HepG2 (cell line): ENCODE data around the gene PAQR5. TPM values are rescaled to one million over a fixed set of nuclear protein-coding genes. Genes with fewer than 3 reads are reported as not detected.

Experiments used
- ARNT ChIP-seq: fragments of 450-650 bp; IDR thresholded peaks from 2 replicates; pipeline ENCODE4 v1.6.1; 2017
- CENPT ChIP-seq: sonication (generic); formaldehyde crosslinking; IDR thresholded peaks from 2 replicates; pipeline ENCODE4 v1.8.0; 2022; ENCODE audit warnings: low read depth, mild to moderate bottlenecking, moderate library complexity, missing genetic modification reagents
- ESRRA ChIP-seq: sonication (generic); formaldehyde crosslinking; IDR thresholded peaks from 2 replicates; pipeline ENCODE4 v1.5.1; 2020; ENCODE audit warnings: mild to moderate bottlenecking, low read depth, missing genetic modification reagents
- GATAD2A ChIP-seq: IDR thresholded peaks from 2 replicates; pipeline ENCODE4 v1.6.1; 2016
- HIVEP1 ChIP-seq: sonication (generic); formaldehyde crosslinking; IDR thresholded peaks from 2 replicates; pipeline ENCODE4 v1.4.0; 2020; ENCODE audit warnings: mild to moderate bottlenecking, missing genetic modification reagents
- HNRNPUL1 ChIP-seq: fragments of 200-400 bp; formaldehyde crosslinking; IDR thresholded peaks from 2 replicates; pipeline ENCODE4 v1.6.1; 2017; ENCODE audit warnings: low read depth, mild to moderate bottlenecking, low read length, moderate library complexity
- JUN ChIP-seq: sonication (generic); formaldehyde crosslinking; IDR thresholded peaks from 2 replicates; pipeline ENCODE4 v1.4.0; 2020; ENCODE audit warnings: mild to moderate bottlenecking, missing genetic modification reagents
- KLF12 ChIP-seq: sonication (generic); formaldehyde crosslinking; IDR thresholded peaks from 2 replicates; pipeline ENCODE4 v1.4.0; 2020; ENCODE audit warnings: missing genetic modification reagents, borderline replicate concordance
- MBD4 ChIP-seq: IDR thresholded peaks from 2 replicates; pipeline ENCODE4 v1.6.1; 2012; ENCODE audit warnings: low read length, inconsistent platforms, borderline replicate concordance
- MIER3 ChIP-seq: IDR thresholded peaks from 2 replicates; pipeline ENCODE4 v1.6.1; 2016; ENCODE audit warnings: missing compliant biosample characterization, borderline replicate concordance
- RBM22 ChIP-seq: fragments of 200-400 bp; formaldehyde crosslinking; optimal IDR thresholded peaks from 2 replicates; pipeline ENCODE3; 2017; ENCODE audit warnings: mild to moderate bottlenecking, low read length, moderate library complexity
- REXO4 ChIP-seq: sonication (generic); formaldehyde crosslinking; IDR thresholded peaks from 2 replicates; pipeline ENCODE4 v1.8.0; 2022; ENCODE audit warnings: missing genetic modification reagents, mild to moderate bottlenecking, borderline replicate concordance
- RNF2 ChIP-seq: fragments of 450-650 bp; conservative IDR thresholded peaks from 2 replicates; pipeline ENCODE4 v1.6.1; 2016; ENCODE audit warnings: low read depth
- SP4 ChIP-seq: sonication (generic); formaldehyde crosslinking; IDR thresholded peaks from 2 replicates; pipeline ENCODE4 v1.8.1; 2023; ENCODE audit warnings: mild to moderate bottlenecking, missing genetic modification reagents
- SP5 ChIP-seq: IDR thresholded peaks from 2 replicates; pipeline ENCODE4 v1.6.1; 2016; ENCODE audit warnings: low read depth, borderline replicate concordance
- STAG1 ChIP-seq: sonication (generic); formaldehyde crosslinking; IDR thresholded peaks from 2 replicates; pipeline ENCODE4 v1.4.0; 2020; ENCODE audit warnings: missing genetic modification reagents
- SYNCRIP ChIP-seq: fragments of 200-400 bp; formaldehyde crosslinking; IDR thresholded peaks from 2 replicates; pipeline ENCODE4 v1.6.1; 2018; ENCODE audit warnings: mild to moderate bottlenecking, low read depth, low read length; ENCODE audit not compliant: insufficient read depth
- TARDBP ChIP-seq: sonication (generic); formaldehyde crosslinking; IDR thresholded peaks from 2 replicates; pipeline ENCODE4 v1.8.0; 2022; ENCODE audit warnings: mild to moderate bottlenecking, missing genetic modification reagents
- ZFP36 ChIP-seq: fragments of 150-350 bp; IDR thresholded peaks from 2 replicates; pipeline ENCODE4 v1.6.1; 2018; ENCODE audit warnings: borderline replicate concordance, low read length, low read depth; ENCODE audit not compliant: partially characterized antibody
- ZFP37 ChIP-seq: sonication (generic); formaldehyde crosslinking; IDR thresholded peaks from 2 replicates; pipeline ENCODE4 v1.4.0; 2020; ENCODE audit warnings: missing genetic modification reagents, borderline replicate concordance
- ZMYM4 ChIP-seq: sonication (generic); formaldehyde crosslinking; IDR thresholded peaks from 2 replicates; pipeline ENCODE4 v1.8.1; 2023; ENCODE audit warnings: mild to moderate bottlenecking, missing genetic modification reagents
- ZNF256 ChIP-seq: sonication (generic); formaldehyde crosslinking; conservative IDR thresholded peaks from 2 replicates; pipeline ENCODE4 v1.4.0; 2020; ENCODE audit warnings: missing genetic modification reagents
- ZNF274 ChIP-seq: sonication (generic); formaldehyde crosslinking; IDR thresholded peaks from 2 replicates; pipeline ENCODE4 v1.5.1; 2020; ENCODE audit warnings: mild to moderate bottlenecking, missing genetic modification reagents
- ZNF441 ChIP-seq: sonication (generic); formaldehyde crosslinking; IDR thresholded peaks from 2 replicates; pipeline ENCODE4 v1.7.0; 2021; ENCODE audit warnings: missing genetic modification reagents, borderline replicate concordance
- ZNF713 ChIP-seq: sonication (generic); formaldehyde crosslinking; IDR thresholded peaks from 2 replicates; pipeline ENCODE4 v1.4.0; 2020; ENCODE audit warnings: mild to moderate bottlenecking, missing genetic modification reagents
- ZNF747 ChIP-seq: sonication (generic); formaldehyde crosslinking; IDR thresholded peaks from 2 replicates; pipeline ENCODE4 v1.8.1; 2023; ENCODE audit warnings: missing genetic modification reagents, mild to moderate bottlenecking, borderline replicate concordance
- ZSCAN29 ChIP-seq: sonication (generic); formaldehyde crosslinking; conservative IDR thresholded peaks from 2 replicates; pipeline ENCODE4 v1.4.0; 2020; ENCODE audit warnings: mild to moderate bottlenecking, missing genetic modification reagents
- polyA plus RNA-seq, 8 experiments: library from polyadenylated mRNA; depleted of rRNA in 3 of 8; stranded (reverse) in 7 of 8; unstranded in 1 of 8; fragments of >200 nt; fragmentation: Illumina TruSeq in 4 of 8; extraction: Trizol in 4 of 8; gene quantifications; 2 replicates each; pipeline versions ENCODE4 v1.2.1 to v1.2.3, GENCODE V29; 2011 to 2016; ENCODE audit warnings: low read depth in 4 of 8, missing spikeins in 1 of 8, mixed read lengths in 1 of 8; ENCODE audit not compliant: insufficient read depth in 1 of 8
- total RNA-seq, 5 experiments: library from RNA; depleted of rRNA; stranded (reverse); fragments of >200 nt; fragmentation: Illumina TruSeq; extraction: Trizol; gene quantifications; 2 replicates each; pipeline ENCODE4 v1.2.3, GENCODE V29; 2016; ENCODE audit warnings: low read depth in 1 of 5
- TF ChIP-seq, protein P1 (sequence below): sonication (generic); formaldehyde crosslinking; IDR thresholded peaks from 2 replicates; pipeline ENCODE4 v1.4.0; 2020; ENCODE audit warnings: mild to moderate bottlenecking, missing genetic modification reagents
- TF ChIP-seq, protein P2 (sequence below): sonication (generic); formaldehyde crosslinking; IDR thresholded peaks from 2 replicates; pipeline ENCODE4 v1.8.0; 2022; ENCODE audit warnings: missing genetic modification reagents, mild to moderate bottlenecking, inconsistent platforms, borderline replicate concordance

PAQR5 gene
- total and polyA plus RNA-seq, 2 of the 13 experiments (the other 11 are each of a cell fraction or from before 2014, with no cell fraction given): 0.53 to 1.3 TPM

DNA sequence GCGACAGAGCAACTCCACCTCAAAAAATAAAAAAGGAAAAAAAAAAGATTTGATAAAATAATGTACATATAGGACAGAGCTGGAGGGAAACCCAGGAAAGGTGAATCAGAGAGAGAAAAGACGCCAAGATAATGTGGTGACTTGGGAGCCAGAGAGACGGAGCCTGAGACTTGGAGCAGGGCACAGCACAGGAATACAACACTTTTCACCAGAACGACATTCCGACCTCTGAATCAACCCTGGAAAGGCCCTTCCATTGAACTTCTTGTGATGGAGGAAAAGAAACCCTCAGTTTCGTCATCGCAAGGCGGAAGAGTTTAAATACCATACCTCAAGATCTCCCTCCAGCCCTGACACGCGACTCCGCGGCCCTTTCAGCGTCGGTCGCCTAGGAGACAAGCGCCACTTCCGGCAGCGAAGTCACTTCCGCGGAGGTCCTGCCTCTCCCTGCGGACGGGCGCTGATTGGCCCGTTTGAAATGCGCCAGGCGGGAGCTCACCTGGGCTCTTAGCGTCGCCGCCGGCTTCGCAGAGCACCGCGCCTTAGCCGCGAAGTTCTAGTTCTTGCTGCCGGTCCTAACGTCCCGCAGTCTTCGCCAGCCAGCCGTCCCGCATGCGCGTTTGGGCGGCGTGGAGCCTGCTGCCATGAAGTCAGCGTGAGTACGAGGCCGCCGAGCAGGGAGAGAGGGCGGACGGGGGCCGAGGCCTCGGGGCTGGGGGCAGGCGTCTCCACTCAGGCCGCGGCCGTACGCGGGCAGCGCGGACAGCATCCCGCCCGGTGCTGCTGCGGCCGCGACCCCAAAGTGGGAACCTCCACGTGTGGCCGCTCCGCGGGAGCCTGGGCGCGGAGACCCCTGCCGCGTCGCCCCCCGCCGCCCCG, 115.3 kb downstream of the PAQR5 start, which contains the start of gene KIF23 (continued):
- TF ChIP-seq JUN (no peak), SP5 (CRISPR knock-in tag) (no peak), ZNF747 (CRISPR knock-in tag) (0 out of 2 replicates have a peak, but pooled peaks have one; percentile 45), ESRRA (CRISPR knock-in tag) (no peak), ZNF274 (CRISPR knock-in tag) (peak; percentile 62; the same call in 1 of the 2 replicates), ZNF713 (CRISPR knock-in tag) (peak; percentile 51; the same call in 1 of the 2 replicates), RBM22 (peak; percentile 85), ZNF256 (CRISPR knock-in tag) (no peak; the same call in 1 of the 2 replicates), GATAD2A (CRISPR knock-in tag) (no peak), KLF12 (CRISPR knock-in tag) (no peak), TARDBP (CRISPR knock-in tag) (peak; percentile 54; the same call in 1 of the 2 replicates), ARNT (no peak), HIVEP1 (peak; percentile 55; the same call in 1 of the 2 replicates), SYNCRIP (no peak), STAG1 (CRISPR knock-in tag) (no peak), MIER3 (CRISPR knock-in tag) (no peak; the same call in 1 of the 2 replicates), CENPT (peak; percentile 79; the same call in 1 of the 2 replicates), SP4 (CRISPR knock-in tag) (peak; percentile 76), ZNF441 (CRISPR knock-in tag) (peak; percentile 56; the same call in 1 of the 2 replicates), ZFP36 (no peak), REXO4 (CRISPR knock-in tag) (no peak), ZFP37 (CRISPR knock-in tag) (no peak), HNRNPUL1 (no peak), MBD4 (no peak), ZMYM4 (peak; percentile 94), RNF2 (no peak; the same call in 1 of the 2 replicates), ZSCAN29 (no peak)
- TF ChIP-seq, protein P1, sequence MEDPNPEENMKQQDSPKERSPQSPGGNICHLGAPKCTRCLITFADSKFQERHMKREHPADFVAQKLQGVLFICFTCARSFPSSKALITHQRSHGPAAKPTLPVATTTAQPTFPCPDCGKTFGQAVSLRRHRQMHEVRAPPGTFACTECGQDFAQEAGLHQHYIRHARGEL (CRISPR knock-in tag): no peak
- TF ChIP-seq, protein P2, sequence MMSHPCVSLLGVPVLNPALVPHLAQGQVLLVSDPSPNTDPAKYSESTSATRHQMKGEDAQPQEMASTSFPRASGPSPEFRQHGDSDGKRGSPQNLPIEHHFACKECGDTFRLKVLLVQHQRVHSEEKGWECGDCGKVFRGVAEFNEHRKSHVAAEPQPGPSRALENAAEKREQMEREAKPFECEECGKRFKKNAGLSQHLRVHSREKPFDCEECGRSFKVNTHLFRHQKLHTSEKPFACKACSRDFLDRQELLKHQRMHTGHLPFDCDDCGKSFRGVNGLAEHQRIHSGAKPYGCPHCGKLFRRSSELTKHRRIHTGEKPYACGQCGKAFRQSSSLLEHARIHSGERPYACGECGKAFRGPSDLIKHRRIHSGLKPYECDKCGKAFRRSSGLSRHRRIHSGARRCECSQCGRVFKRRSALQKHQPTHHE (CRISPR knock-in tag): peak; percentile 55; the same call in 1 of the 2 replicates
